HG03139 (cell line): Measurements from ENCODE around the gene OVCA2.

Experiments used
- ATAC-seq: cut with Tn5 transposase; IDR thresholded peaks from one replicate; pipeline ENCODE4 v1.9.1; 2021; ENCODE audit not compliant: unreplicated experiment

OVCA2 gene

GRCh38 chr17:2030779-2031163 lies 11.1 kb upstream of the OVCA2 start:
- ATAC-seq: no peak

DNA sequence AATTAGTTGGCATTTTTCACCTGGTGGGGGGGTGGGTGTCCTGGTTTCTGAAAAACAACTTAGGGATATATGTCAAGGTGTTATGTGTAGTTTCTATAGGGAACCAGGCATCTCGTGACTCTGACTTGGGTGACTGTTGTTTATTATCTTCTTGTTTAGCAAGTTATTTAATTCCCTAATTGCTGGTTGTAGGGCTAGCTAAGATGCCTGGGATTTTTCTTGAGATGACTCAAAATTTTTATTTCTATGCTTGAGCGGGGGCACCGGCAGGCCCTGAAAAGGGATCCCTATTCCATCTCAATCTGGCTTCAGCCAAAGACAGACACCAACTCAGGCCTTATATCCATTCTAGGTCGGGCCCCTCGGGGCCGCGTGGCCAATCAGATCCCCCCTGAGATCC lies 8.7 kb upstream of the OVCA2 start:
- no peak for ATAC-seq

DNA sequence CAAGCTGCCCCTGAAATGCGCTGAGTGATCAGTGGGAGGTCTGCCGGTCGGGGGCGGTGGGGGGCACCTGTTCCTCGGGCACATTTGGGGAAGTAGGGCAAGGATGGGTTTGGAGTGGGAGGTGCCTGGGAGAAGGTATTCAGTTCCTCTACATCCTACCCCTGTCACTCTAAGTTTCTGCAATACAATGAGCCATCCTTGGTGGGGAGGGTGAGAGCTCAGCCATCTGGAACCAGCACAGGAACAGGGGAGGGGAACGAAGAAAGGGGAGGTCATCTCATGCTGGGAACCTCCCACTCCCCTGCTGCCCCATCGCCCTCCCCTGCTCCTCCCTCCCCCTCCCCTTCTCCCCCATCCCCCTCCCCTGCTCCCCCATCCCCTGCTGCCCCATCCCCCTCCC lies 7.7 kb upstream of the OVCA2 start:
- ATAC-seq: no peak

GRCh38 chr17:2034806-2035540 lies 6.8 kb upstream of the OVCA2 start:
- ATAC-seq: no peak

DNA sequence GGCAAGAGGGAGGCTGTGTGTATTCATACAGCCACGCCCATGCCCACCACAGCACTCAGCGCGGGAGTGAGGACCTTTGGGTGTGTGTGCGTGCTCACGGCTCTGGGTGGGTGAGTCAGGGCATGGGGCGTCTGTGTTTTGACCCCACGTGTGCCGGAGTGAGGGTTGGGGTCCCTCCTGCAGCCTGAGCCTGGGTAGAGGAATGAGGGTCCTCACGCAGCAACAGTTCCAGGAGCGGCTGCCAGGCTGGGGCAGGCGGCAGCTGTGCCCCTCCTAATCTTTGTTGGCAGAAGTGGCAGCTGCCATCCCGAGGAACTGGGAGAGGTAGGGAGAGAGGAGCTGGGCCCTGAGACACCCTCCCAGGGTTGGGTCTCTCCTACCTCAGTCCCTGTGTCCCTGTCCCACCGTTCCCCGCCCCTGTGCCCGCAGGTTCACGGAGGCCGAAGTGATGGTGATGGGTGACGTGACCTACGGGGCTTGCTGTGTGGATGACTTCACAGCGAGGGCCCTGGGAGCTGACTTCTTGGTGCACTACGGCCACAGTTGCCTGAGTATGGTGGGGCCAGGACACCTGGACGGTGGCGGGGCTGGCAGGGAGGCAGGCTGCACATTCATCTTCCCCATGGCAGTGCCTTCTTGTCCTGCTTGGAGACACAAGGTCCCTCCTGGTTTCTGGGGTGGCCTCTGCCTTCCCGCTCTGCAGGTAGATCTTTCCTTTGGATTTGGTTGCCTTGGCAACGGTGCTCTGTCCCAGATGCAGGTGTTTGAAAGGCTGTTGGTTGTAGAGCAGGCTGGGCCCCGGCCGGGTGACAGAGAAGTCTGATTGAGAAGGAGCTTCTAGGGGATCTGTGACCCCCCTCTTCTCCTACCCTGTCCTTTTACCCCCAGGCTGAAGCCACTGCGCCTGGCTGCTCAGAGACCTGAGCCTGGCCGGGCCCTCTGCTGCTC lies 6.0 kb upstream of the OVCA2 start:
- ATAC-seq: no peak

DNA sequence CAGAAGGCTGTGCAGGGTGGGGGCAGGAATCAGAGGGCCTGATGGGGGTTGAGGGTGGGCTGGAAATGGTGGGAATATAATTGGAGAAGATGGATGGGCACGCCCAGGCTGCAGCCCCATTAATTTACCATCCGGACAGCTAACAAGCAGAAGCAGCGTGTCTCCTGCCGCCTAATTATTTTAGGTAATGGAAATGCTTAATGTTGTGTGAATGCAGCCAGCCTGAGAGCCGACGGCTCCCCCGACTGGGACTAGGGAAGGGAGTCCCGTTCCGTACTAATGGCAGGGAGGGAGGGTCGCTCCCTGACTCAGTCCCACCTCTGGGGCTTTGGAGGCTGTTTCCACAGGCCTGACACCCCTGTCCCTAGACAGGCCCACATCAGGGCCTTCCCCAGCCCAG lies 4.7 kb upstream of the OVCA2 start:
- no peak for ATAC-seq

GRCh38 chr17:2040219-2040827 lies 1.5 kb upstream of the OVCA2 start:
- ATAC-seq: no peak

- peak; percentile 10 for ATAC-seq
Measured at GRCh38 chr17:2040942-2041560, 771 bp upstream of the OVCA2 start.

DNA sequence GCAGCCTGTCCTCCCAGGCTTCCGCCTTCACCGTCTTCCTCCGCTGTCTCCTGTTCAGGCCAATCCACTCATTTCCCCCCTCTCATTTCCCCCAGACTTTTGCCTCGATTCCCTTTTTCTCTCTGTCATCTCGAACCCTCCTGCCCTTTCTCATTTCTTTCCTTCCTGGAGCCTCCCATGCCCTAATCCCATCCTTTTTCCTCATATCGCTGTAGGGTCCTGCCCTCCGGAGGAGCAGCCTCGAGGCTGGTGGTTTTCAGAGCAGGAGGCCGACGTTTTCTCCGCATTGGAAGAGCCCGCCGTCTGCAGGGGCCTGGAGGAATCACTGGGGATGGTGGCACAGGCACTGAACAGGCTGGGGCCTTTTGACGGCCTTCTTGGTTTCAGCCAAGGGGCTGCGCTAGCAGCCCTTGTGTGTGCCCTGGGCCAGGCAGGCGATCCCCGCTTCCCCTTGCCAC lies 597 bp downstream of the OVCA2 start:
- ATAC-seq: no peak

DNA sequence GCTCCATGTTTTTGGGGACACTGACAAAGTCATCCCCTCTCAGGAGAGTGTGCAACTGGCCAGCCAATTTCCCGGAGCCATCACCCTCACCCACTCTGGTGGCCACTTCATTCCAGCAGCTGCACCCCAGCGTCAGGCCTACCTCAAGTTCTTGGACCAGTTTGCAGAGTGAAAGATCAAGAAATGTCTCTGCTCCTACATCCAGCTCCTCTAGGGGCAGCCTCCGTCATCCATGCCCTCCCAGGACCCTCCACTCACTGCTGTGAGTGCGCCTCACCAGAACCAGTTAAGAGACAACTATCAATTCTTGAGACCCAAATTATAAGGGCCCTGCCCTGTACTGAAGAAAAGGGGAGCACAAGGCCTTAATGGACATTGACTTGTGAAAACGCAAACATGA lies 1.1 kb downstream of the OVCA2 start:
- no peak for ATAC-seq

GRCh38 chr17:2043785-2044184 lies 2.0 kb downstream of the OVCA2 start:
- no peak for ATAC-seq

GRCh38 chr17:2044263-2044894 lies 2.6 kb downstream of the OVCA2 start:
- ATAC-seq: no peak

DNA sequence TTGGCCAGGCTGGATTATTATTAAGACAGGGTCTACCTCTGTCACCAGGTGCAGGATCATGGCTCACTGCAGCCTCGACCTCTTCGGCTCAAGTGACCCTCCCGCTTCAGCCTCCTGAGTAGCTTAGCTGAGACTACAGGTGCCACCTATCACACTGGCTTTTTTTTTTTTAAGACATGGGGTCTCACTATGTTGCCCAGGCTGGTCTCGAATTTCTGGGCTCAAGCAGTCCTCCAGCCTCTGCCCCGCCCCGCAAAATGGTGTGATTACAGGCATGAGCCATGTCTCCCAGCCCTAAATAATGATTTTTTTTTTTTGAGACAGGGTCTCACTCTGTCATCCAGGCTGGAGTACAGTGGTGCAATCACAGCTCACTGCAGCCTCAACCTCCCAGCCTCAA lies 5.8 kb downstream of the OVCA2 start:
- ATAC-seq: no peak

GRCh38 chr17:2048805-2049204 lies 7.0 kb downstream of the OVCA2 start:
- no peak for ATAC-seq

DNA sequence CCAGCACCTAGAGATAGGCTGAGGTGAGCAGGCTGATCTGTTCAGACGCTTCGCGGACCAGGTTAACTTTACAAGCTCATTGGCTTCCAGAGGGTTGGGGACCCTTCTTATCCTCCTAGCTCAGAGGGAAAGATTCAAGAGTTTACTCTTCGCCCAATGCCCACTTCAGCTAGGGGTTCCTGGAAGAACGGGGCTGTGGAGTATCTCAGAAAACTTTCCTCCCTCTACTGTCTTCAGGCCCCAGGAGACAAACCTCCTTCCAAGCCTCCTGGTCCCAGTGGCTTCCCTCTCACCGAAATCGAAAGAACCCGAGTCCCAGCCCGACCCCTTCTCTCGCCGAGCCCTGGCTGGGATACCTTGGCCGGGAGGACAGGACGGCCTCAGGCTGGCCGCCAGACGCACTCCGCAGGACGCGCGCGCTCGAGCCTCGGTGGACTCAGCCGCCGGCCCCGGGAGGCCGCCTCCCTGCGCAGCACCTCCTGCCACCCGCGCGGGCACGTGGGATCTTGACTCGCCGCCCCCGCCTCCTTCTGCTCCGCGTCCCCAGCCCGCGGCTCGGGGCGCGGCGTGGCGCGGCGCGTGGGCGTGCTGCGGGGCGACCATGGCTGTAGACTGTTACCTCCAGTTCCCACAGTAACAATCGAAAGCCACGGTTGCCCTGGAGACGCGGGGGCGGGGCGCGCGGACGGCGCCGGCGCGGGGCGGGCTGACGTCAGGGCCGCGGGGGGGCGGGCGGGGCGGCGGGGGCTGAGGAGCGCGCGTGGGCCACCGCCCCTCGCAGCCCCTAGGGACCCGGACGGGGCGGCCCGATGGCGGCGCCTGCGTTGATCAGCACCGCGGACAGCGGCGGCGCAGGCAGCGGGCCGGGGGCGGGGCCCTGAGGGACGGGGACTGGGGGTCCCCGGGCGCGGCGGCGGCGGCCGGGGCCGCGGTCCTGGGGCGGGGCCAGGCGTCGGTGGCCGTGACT lies 7.8 kb downstream of the OVCA2 start:
- peak; percentile 36 for ATAC-seq

GRCh38 chr17:2050300-2051060 lies 8.7 kb downstream of the OVCA2 start:
- ATAC-seq: no peak

DNA sequence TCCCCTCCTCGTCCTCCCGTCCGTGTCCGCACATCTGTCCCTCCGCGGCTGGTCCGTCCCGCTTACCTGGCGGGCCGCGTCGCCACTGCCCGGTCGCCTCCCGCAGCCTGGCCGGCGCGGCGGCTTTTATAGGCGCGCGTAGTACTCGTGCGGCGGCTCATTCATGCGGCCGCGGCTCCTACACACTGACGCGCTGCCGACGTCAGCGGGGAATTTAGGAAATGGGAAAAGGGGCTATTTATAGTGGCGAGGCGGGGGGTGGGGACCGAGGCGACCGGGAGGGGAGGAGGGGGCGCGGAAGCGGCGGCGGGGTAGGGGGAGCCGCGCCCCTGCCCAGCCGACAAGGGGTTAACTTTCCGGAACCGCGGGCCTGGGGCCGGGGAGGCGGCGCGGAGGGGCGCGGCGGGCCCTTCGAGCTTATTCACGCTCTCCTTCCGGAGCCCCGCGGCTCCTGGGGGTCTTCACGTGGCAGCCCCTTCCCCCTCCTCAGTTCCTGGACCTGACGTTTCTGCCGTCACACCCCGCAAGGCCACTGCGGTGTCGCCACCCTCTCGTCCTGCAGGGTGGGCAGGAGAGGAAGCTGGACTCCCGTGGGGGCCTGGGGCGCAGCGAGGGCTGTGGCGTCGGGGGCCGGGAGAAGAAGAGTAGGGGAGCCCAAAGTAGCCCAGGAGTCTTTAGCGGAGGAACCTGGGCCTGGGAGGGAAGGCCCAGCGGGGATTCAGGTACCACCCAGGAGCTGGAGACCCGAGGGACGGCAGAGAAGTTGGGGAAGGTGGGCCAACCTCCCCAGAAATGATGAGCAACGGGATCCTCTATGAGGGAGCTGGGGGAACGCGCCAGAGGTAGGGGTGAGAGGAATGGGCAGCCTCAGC lies 9.5 kb downstream of the OVCA2 start:
- no peak for ATAC-seq
